Measurements from ENCODE around the gene KLHL26. TPM values are rescaled to one million over a fixed set of nuclear protein-coding genes. Genes with fewer than 3 reads are reported as not detected.

Gene KLHL26
- polyA plus RNA-seq, 1 experiment: 2.3 TPM

DNA sequence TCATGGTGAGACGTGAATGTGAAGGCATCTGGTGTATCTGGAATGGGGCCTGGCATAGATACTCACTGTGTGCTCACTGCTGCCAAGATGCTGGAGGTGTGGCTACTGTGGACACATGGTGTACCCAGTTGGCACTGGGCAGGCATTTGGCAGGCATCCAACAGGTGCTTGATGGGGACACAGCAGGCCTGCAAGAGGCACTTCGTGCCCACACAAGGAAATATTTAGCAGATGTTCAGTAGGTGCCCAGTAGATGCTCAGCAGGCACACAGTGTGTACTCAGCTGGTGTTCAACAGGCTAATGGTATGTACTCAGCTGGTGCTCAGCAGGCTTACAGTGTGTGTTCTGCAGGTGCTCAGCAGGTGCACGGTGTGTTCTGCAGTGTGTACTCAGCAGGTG is 60.9 kb downstream of the KLHL26 start:
- H3K4me3 ChIP-seq (ENCODE audit: low read depth, low read length): no peak overlapping the region
- CTCF ChIA-PET: no interaction called here

GRCh38 chr19:18698321-18699167 is 61.7 kb downstream of the KLHL26 start:
- ChIA-PET POLR2A (no interaction called here), CTCF (no interaction called here)
- TF ChIP-seq, protein P1, sequence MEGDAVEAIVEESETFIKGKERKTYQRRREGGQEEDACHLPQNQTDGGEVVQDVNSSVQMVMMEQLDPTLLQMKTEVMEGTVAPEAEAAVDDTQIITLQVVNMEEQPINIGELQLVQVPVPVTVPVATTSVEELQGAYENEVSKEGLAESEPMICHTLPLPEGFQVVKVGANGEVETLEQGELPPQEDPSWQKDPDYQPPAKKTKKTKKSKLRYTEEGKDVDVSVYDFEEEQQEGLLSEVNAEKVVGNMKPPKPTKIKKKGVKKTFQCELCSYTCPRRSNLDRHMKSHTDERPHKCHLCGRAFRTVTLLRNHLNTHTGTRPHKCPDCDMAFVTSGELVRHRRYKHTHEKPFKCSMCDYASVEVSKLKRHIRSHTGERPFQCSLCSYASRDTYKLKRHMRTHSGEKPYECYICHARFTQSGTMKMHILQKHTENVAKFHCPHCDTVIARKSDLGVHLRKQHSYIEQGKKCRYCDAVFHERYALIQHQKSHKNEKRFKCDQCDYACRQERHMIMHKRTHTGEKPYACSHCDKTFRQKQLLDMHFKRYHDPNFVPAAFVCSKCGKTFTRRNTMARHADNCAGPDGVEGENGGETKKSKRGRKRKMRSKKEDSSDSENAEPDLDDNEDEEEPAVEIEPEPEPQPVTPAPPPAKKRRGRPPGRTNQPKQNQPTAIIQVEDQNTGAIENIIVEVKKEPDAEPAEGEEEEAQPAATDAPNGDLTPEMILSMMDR (IDR thresholded peaks at IDR 0.05; ENCODE audit: insufficient read depth, low read depth, low read length): no peak
- Histone ChIP-seq H3K4me3 (ENCODE audit: low read depth, low read length) (no peak overlapping the region), H3K27me3 (ENCODE audit: control insufficient read depth, insufficient read depth, low read length) (no peaks in the 10 kb centered on the region), H3K36me3 (ENCODE audit: control insufficient read depth, insufficient read depth, low read length) (no peaks in the 10 kb centered on the region)
- no peak for DNase-seq (ENCODE audit: low read depth)

More for the DNA sequence above, 60.9 kb downstream of the KLHL26 start:
- POLR2A ChIA-PET: no interaction called here
- Histone ChIP-seq H3K27me3 (ENCODE audit: control insufficient read depth, insufficient read depth, low read length) (no peaks in the 10 kb centered on the region), H3K36me3 (ENCODE audit: control insufficient read depth, insufficient read depth, low read length) (no peaks in the 10 kb centered on the region)
- TF ChIP-seq, protein P1 (IDR thresholded peaks at IDR 0.05; ENCODE audit: insufficient read depth, low read depth, low read length): no peak
- no peak for DNase-seq (ENCODE audit: low read depth)

DNA sequence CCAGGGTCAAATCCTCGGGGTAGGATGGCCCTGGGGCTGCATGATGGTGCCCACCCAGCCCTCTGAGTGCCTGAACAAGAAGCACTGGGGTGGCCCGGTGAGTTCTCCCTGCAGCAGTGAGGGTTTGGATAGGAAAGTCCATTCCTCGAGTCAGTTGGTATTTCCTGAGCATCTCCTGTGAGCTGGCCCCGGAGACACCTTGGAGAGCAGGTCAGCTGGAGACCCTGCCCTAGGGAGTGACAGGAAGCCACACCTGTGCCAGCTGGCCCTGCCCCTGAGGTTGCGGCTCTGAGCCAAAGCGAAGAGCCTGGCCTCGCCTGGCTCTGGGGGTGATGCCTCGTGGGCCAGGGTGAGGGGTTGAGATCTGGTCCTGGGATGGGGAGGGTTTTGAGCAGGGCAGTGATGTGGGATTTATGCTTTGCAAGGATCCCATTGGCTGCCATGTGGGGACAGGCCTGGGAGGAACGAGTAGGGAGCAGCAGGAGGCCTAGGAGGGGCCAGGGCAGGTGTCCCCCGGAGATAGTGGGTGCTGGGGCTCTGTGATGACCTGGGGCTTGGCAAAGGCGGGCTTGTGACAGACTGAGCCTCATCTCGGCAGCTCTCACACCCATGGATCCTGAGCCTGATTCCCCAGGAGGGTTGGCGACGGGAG is 62.7 kb downstream of the KLHL26 start:
- H3K27me3 ChIP-seq (ENCODE audit: control insufficient read depth, insufficient read depth, low read length): no peaks in the 10 kb centered on the region
- no peaks in the 10 kb centered on the region for H3K36me3 ChIP-seq (ENCODE audit: control insufficient read depth, insufficient read depth, low read length)
- ChIA-PET POLR2A (no interaction called here), CTCF (no interaction called here)
- TF ChIP-seq, protein P1 (IDR thresholded peaks at IDR 0.05; ENCODE audit: insufficient read depth, low read depth, low read length): no peak
- no peak overlapping the region for H3K4me3 ChIP-seq (ENCODE audit: low read depth, low read length)
- no peak for DNase-seq (ENCODE audit: low read depth)

DNA sequence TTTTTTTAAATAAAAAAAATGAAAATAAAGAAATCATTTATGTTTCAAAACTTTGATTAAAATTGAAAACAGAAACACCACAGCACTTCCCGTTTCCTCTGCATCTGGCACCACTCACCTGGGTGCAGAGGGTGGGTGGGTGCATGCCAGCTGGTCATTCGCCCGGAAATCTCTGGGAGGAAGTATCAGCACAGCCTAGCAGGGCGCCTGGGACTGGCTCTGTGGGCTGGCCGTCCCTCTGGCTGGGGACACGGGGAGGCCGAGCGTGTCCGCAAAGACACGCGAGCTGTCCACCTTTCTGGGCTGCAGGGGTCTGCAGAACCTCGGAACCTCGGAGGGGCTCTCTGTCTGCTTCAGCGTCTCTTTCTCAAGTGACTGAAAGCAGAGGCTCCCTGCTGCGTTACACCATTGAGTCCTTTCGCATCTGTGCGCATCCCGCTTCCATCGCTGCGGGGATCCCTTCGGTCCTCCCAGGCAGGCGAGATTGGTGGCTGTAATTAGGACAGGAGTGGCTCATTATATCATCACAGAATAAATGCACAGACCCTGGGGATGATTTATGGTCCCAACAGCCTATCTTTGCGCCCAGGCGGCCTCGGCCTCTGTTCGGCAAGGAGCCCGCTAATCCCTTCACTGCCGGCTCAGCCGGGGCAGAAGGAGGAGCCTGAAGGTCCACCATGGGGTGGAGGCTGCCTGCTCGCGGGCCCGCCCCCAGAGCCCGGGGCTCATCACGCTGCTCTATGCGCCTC is 63.8 kb downstream of the KLHL26 start:
- TF ChIP-seq, protein P1 (IDR thresholded peaks at IDR 0.05; ENCODE audit: insufficient read depth, low read depth, low read length): no peak
- DNase-seq (ENCODE audit: low read depth): no peak
- H3K27me3 ChIP-seq (ENCODE audit: control insufficient read depth, insufficient read depth, low read length): no peaks in the 10 kb centered on the region
- ChIA-PET CTCF (interaction anchor here (1.2 kb wide), 1 partner anchor 9 kb away, joined by 3 read pairs; no protein-coding TSS in a partner anchor), POLR2A (no interaction called here)
- H3K4me3 ChIP-seq (ENCODE audit: low read depth, low read length): peak overlapping the region; percentile 2
- H3K36me3 ChIP-seq (ENCODE audit: control insufficient read depth, insufficient read depth, low read length): no peaks in the 10 kb centered on the region

GRCh38 chr19:18701250-18701608 is 64.4 kb downstream of the KLHL26 start:
- Histone ChIP-seq H3K36me3 (ENCODE audit: control insufficient read depth, insufficient read depth, low read length) (no peaks in the 10 kb centered on the region), H3K4me3 (ENCODE audit: low read depth, low read length) (no peak overlapping the region), H3K27me3 (ENCODE audit: control insufficient read depth, insufficient read depth, low read length) (no peaks in the 10 kb centered on the region)
- CTCF ChIA-PET: interaction anchor here (1.2 kb wide), 1 partner anchor 8 kb away, joined by 3 read pairs; no protein-coding TSS in a partner anchor
- POLR2A ChIA-PET: no interaction called here
- TF ChIP-seq, protein P1 (IDR thresholded peaks at IDR 0.05; ENCODE audit: insufficient read depth, low read depth, low read length): no peak
- no peak for DNase-seq (ENCODE audit: low read depth)

Measured in BJ (cell line).